GM18507 (cell line): ENCODE measurements around the gene GRIA1.

Experiments used
- DNase-seq: peaks from one replicate; pipeline ENCODE4 v3.0.0; 2011; ENCODE audit warnings: low read depth; ENCODE audit not compliant: insufficient read length; ENCODE audit errors: extremely low spot score
- FAIRE-seq: peaks from 2 replicates; lab custom pipeline; 2011; peaks lifted over from hg19 to GRCh38; lab: Jason Lieb, UNC

Gene GRIA1

DNA sequence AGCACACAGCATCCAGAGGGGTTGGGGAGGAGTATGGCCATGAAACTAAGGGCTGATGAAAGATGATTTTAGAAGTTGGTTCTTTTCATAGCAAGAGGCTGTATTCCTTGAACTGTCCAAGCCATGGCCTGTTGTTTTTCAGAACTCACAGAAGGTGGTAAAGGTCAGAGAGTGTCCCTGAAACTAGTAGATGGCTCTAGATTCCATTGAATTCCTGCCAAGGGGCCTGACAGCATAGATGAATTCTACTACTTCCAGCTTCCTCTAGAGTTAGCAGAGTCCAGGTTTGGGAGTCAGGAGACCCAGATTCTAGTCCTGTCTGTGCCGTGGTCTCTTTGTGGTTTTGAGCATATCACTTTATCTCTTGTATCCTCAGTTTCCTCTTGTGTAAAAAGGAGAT lies 101.6 kb downstream of the GRIA1 start:
- no peak for FAIRE-seq

GRCh38 chr5:153594785-153595184 lies 104.3 kb downstream of the GRIA1 start:
- DNase-seq: no peak
- FAIRE-seq: no peak

More for the DNA sequence above, 101.6 kb downstream of the GRIA1 start:
- no peak for DNase-seq

DNA sequence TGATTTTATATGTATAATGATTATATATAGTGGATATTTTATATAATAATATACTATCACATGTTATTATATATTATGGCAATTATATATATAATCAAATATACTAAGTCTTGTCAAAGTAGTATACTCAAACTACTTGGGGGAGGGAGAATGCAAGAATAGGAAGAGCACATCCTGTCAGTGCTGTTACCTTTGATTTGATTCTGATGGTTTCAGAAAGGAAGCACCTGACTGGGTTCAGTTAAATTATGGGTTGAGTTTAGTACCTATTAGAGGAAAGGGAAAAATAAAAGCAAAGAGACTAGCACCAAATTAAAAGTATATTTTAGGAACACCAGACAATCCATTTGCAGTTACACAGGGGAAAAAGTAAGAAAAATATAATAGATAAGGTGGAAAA lies 107.6 kb downstream of the GRIA1 start:
- DNase-seq: no peak
- FAIRE-seq: peak; percentile 18

- FAIRE-seq (peak; percentile 75), DNase-seq (peak; percentile 5)
These were observed 110.9 kb downstream of the GRIA1 start for GRCh38 chr5:153601377-153601776.

GRCh38 chr5:153605386-153605785 lies 114.9 kb downstream of the GRIA1 start:
- DNase-seq (no peak), FAIRE-seq (no peak)

- no peak for FAIRE-seq
- DNase-seq: no peak
These were observed 119.5 kb downstream of the GRIA1 start for GRCh38 chr5:153610009-153610408.

DNA sequence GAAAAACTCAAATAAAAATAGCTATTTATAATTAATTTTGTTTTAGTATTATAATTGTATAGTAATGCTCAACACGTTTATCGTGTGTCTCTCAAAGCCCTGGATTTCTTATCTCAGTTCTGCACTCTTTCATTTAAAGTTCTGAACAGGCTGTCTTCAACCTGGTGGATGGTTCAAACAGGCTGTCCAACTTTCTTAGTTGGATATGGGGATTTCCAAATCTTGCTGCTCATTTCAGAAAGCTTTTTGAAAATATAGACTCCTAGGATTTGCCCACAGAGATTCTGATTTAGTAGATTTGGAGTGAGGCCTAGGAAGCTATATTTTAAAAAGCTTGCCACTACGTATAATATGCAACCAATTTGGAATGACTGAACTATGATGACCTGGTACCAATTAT lies 120.3 kb downstream of the GRIA1 start:
- FAIRE-seq: no peak
- no peak for DNase-seq

- DNase-seq: no peak
- FAIRE-seq: no peak
These were observed 122.7 kb downstream of the GRIA1 start for GRCh38 chr5:153613144-153613543.

DNA sequence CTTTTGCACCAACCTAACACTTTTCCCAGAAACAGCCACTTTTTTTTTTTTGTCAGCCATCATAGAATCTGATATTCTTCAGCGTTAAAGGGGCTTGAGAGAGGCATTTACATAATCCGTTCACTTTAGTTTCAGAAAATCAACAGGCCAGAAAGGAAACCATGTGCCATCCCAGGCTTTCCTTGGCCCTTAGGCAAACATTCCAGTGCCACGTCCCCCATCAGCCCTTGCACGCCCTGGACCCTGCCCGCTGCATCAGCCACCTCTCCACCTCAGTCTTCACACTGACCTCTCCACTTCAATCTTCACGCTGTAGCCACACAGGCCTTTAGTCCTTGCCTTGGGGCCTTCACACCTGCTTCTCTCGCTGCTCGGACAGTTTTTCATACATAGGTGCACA lies 123.2 kb downstream of the GRIA1 start:
- FAIRE-seq (no peak), DNase-seq (no peak)

GRCh38 chr5:153617190-153617589 lies 126.7 kb downstream of the GRIA1 start:
- no peak for DNase-seq
- no peak for FAIRE-seq

DNA sequence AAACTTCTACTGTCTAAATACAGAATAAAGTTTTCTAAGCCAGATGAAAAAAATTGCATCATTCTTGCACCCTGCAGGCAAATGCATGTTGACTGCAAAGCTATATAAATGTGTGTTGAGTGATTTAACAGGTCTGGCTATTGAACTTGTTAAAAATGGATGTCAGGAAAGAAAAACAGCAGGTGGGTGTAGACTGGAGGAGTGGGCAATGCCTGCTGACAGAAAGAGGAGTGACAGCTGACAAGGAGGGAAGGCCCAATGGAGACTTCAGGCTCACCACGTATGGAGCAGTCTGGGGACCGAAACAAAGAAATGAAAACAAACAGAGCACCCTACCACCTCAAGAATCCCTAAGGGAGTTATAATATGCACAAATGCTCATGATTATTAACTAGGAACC lies 127.8 kb downstream of the GRIA1 start:
- FAIRE-seq: no peak
- DNase-seq: no peak

GRCh38 chr5:153618867-153619266 lies 128.4 kb downstream of the GRIA1 start:
- DNase-seq (no peak), FAIRE-seq (no peak)

GRCh38 chr5:153619771-153620170 lies 129.3 kb downstream of the GRIA1 start:
- DNase-seq: no peak
- FAIRE-seq: no peak

GRCh38 chr5:153623124-153623523 lies 132.7 kb downstream of the GRIA1 start:
- no peak for FAIRE-seq

GRCh38 chr5:153623751-153624450 lies 133.4 kb downstream of the GRIA1 start:
- FAIRE-seq (no peak), DNase-seq (no peak)

More at GRCh38 chr5:153623124-153623523, 132.7 kb downstream of the GRIA1 start:
- no peak for DNase-seq

- no peak for FAIRE-seq
- DNase-seq: no peak
These were observed 133.9 kb downstream of the GRIA1 start for GRCh38 chr5:153624451-153624765.

- DNase-seq: no peak
- no peak for FAIRE-seq
These were observed 135.4 kb downstream of the GRIA1 start for GRCh38 chr5:153625826-153626354.

GRCh38 chr5:153626836-153627235 lies 136.4 kb downstream of the GRIA1 start:
- no peak for FAIRE-seq
- DNase-seq: no peak

GRCh38 chr5:153629027-153629895 lies 138.8 kb downstream of the GRIA1 start:
- DNase-seq (no peak), FAIRE-seq (no peak)

DNA sequence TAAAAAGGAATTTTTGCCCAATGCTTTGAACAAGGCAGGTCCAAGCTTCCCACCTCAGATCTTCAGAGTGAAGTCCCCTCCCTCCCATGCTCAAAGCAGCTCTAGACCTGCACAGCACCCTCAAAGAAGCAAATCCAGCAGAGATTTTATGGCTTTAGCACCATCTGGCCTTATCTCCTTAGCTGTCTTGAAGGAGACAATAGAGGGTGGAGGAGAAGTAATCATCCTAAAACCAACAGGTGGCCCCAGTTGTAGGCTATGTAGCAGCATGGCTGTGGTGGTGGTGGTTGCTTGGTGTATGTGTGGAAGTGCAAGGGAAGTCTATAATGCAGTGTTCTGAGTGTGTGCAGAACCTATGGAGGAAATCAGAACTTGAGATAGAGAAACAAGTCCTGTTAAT lies 140.1 kb downstream of the GRIA1 start:
- FAIRE-seq (no peak), DNase-seq (no peak)
